Mesenchymal stem cell (in vitro differentiated cells and primary cell): ENCODE results near the gene TNNI3K.

Source experiments
- DNase-seq: peaks from one replicate; pipeline ENCODE4 v3.0.0-alpha.2; 2013
- H2AFZ ChIP-seq: one replicate; pipeline ENCODE4 v1.6.1; 2013; ENCODE audit warnings: low read depth, mild to moderate bottlenecking, control low read depth, inconsistent platforms, low read length, moderate library complexity
- H2AK5ac ChIP-seq: 2 replicates; pipeline ENCODE4 v1.6.1; 2013; ENCODE audit warnings: low read length, moderate library complexity, mild to moderate bottlenecking, inconsistent platforms; ENCODE audit not compliant: severe bottlenecking
- H2BK120ac ChIP-seq: one replicate; pipeline ENCODE4 v1.6.1; 2013; ENCODE audit warnings: low read depth, mild to moderate bottlenecking, inconsistent platforms, low read length, moderate library complexity
- H2BK12ac ChIP-seq, 2 experiments: one replicate each; pipeline ENCODE4 v1.6.1; 2013; ENCODE audit warnings: inconsistent platforms in 2 of 2, low read length in 2 of 2, mild to moderate bottlenecking in 2 of 2, moderate library complexity in 2 of 2, control low read depth in 1 of 2
- H2BK15ac ChIP-seq: one replicate; pipeline ENCODE4 v1.6.1; 2013; ENCODE audit warnings: mild to moderate bottlenecking, low read depth, inconsistent platforms; ENCODE audit not compliant: poor library complexity, severe bottlenecking
- H2BK5ac ChIP-seq: 2 replicates; pipeline ENCODE4 v1.6.1; 2013; ENCODE audit warnings: low read depth, mild to moderate bottlenecking, low read length, control low read depth, inconsistent platforms; ENCODE audit not compliant: poor library complexity, severe bottlenecking
- H3K14ac ChIP-seq, 2 experiments: one replicate each; pipeline ENCODE4 v1.6.1; 2013; ENCODE audit warnings: inconsistent platforms in 2 of 2, low read length in 2 of 2, control low read depth in 1 of 2, mild to moderate bottlenecking in 1 of 2, moderate library complexity in 1 of 2
- H3K18ac ChIP-seq, 2 experiments: one replicate each; pipeline ENCODE4 v1.6.1; 2013; ENCODE audit warnings: inconsistent platforms in 2 of 2, low read length in 2 of 2, control low read depth in 1 of 2, low read depth in 1 of 2, mild to moderate bottlenecking in 1 of 2
- H3K23ac ChIP-seq, 2 experiments: one replicate each; pipeline ENCODE4 v1.6.1; 2013; ENCODE audit warnings: inconsistent platforms in 2 of 2, low read length in 2 of 2, mild to moderate bottlenecking in 2 of 2, moderate library complexity in 2 of 2, control low read depth in 1 of 2
- H3K27ac ChIP-seq: 2 replicates; pipeline ENCODE4 v1.5.1; 2013; ENCODE audit warnings: mild to moderate bottlenecking, moderate library complexity, low read length, control low read depth, inconsistent platforms; ENCODE audit not compliant: poor library complexity, severe bottlenecking
- H3K27me3 ChIP-seq, 2 experiments: 2 replicates each; pipeline versions ENCODE4 v1.6.1 to v1.7.0; 2013; ENCODE audit warnings: low read length in 2 of 2, mild to moderate bottlenecking in 2 of 2, moderate library complexity in 2 of 2, control low read depth in 1 of 2, inconsistent platforms in 1 of 2; ENCODE audit not compliant: control insufficient read depth in 1 of 2, insufficient read depth in 1 of 2
- H3K36me3 ChIP-seq, 2 experiments: 2 replicates each; pipeline versions ENCODE4 v1.6.1 to v1.7.0; 2013; ENCODE audit warnings: low read length in 2 of 2, control low read depth in 1 of 2, inconsistent platforms in 1 of 2, low read depth in 1 of 2, mild to moderate bottlenecking in 1 of 2; ENCODE audit not compliant: insufficient read depth in 2 of 2, control insufficient read depth in 1 of 2
- H3K4ac ChIP-seq, 2 experiments: one replicate each; pipeline ENCODE4 v1.6.1; 2013; ENCODE audit warnings: inconsistent platforms in 2 of 2, low read length in 2 of 2, mild to moderate bottlenecking in 2 of 2, moderate library complexity in 2 of 2, control low read depth in 1 of 2, low read depth in 1 of 2
- H3K4me1 ChIP-seq: 2 replicates; pipeline ENCODE4 v1.6.1; 2013; ENCODE audit warnings: low read depth, low read length, control low read depth; ENCODE audit not compliant: control insufficient read depth, insufficient read depth
- H3K4me2 ChIP-seq: 2 replicates; pipeline ENCODE4 v1.6.1; 2013; ENCODE audit warnings: low read length, mild to moderate bottlenecking, inconsistent platforms; ENCODE audit not compliant: poor library complexity, severe bottlenecking
- H3K4me3 ChIP-seq, 2 experiments: 2 replicates each; pipeline versions ENCODE4 v1.5.1 to v1.7.0; 2013; ENCODE audit warnings: low read length in 2 of 2, mild to moderate bottlenecking in 2 of 2, control low read depth in 1 of 2, low read depth in 1 of 2; ENCODE audit not compliant: insufficient read depth in 1 of 2
- H3K79me1 ChIP-seq: replicated peaks from 2 replicates; pipeline ENCODE4 v1.6.1; 2013; ENCODE audit warnings: mild to moderate bottlenecking, control low read depth, low read length, inconsistent platforms; ENCODE audit not compliant: poor library complexity, severe bottlenecking
- H3K9ac ChIP-seq: 2 replicates; pipeline ENCODE4 v1.7.0; 2013; ENCODE audit warnings: mild to moderate bottlenecking, low read length, moderate library complexity
- H3K9me3 ChIP-seq: 2 replicates; pipeline ENCODE4 v1.7.0; 2013; ENCODE audit warnings: mild to moderate bottlenecking, low read length; ENCODE audit not compliant: control insufficient read depth
- H4K8ac ChIP-seq: one replicate; pipeline ENCODE4 v1.6.1; 2013; ENCODE audit warnings: inconsistent platforms, mild to moderate bottlenecking, low read length, moderate library complexity
- H4K91ac ChIP-seq: one replicate; pipeline ENCODE4 v1.6.1; 2013; ENCODE audit warnings: mild to moderate bottlenecking, low read length, inconsistent platforms
- WGBS: methylation state at CpG from one replicate; pipeline ENCODE4 v1.1.7; 2013; ENCODE audit warnings: mixed read lengths; 5-methylcytosine and 5-hydroxymethylcytosine counted together

TNNI3K gene

GRCh38 chr1:74481607-74482006 lies 246.4 kb downstream of the TNNI3K start:
- Histone ChIP-seq H4K8ac (no peak overlapping the region), H3K18ac (no peak overlapping the region), H2AFZ (no peak overlapping the region), H3K79me1 (no peaks in the 10 kb centered on the region), H2BK5ac (no peak overlapping the region), H2BK12ac (no peak overlapping the region), H4K91ac (no peak overlapping the region), H3K9me3 (no peaks in the 10 kb centered on the region), H3K4me1 (no peaks in the 10 kb centered on the region), H3K14ac (no peak overlapping the region), H3K4me3 (no peak overlapping the region), H3K9ac (no peak overlapping the region), H3K36me3 (no peaks in the 10 kb centered on the region), H3K4me2 (no peak overlapping the region), H2AK5ac (no peak overlapping the region), H3K23ac (no peak overlapping the region), H2BK15ac (no peak overlapping the region), H2BK120ac (no peak overlapping the region), H3K27ac (no peak overlapping the region), H3K27me3 (peaks cover 0 to 4% of the 10 kb centered on the region in 2 experiments), H3K4ac (no peak overlapping the region)
- 69% methylated on average over 3 of the region's 3 CpGs for WGBS
- no peak for DNase-seq

GRCh38 chr1:74485622-74486021 lies 250.4 kb downstream of the TNNI3K start:
- H3K4me2 ChIP-seq = no peak overlapping the region
- no peak overlapping the region for H4K8ac ChIP-seq
- no peaks in the 10 kb centered on the region for H3K4me1 ChIP-seq
- H3K27ac ChIP-seq = no peak overlapping the region
- no peak overlapping the region for H2AFZ ChIP-seq
- no peak for DNase-seq
- H3K4me3 ChIP-seq = no peak overlapping the region
- H3K9ac ChIP-seq = no peak overlapping the region
- H2BK12ac ChIP-seq = no peak overlapping the region
- H2AK5ac ChIP-seq = no peak overlapping the region
- WGBS = 85% methylated on average over 2 of the region's 3 CpGs
- no peaks in the 10 kb centered on the region for H3K27me3 ChIP-seq
- H3K4ac ChIP-seq = no peak overlapping the region
- no peak overlapping the region for H3K23ac ChIP-seq
- H2BK15ac ChIP-seq = no peak overlapping the region
- H3K79me1 ChIP-seq = no peaks in the 10 kb centered on the region
- H4K91ac ChIP-seq = no peak overlapping the region
- no peak overlapping the region for H2BK120ac ChIP-seq
- H3K18ac ChIP-seq = no peak overlapping the region
- no peaks in the 10 kb centered on the region for H3K9me3 ChIP-seq
- H3K36me3 ChIP-seq = no peaks in the 10 kb centered on the region
- H2BK5ac ChIP-seq = no peak overlapping the region
- H3K14ac ChIP-seq = no peak overlapping the region

GRCh38 chr1:74486036-74486435 lies 250.8 kb downstream of the TNNI3K start:
- Histone ChIP-seq H3K9ac (no peak overlapping the region), H3K27me3 (no peaks in the 10 kb centered on the region), H2BK120ac (no peak overlapping the region), H3K36me3 (no peaks in the 10 kb centered on the region), H2BK15ac (no peak overlapping the region), H2BK5ac (no peak overlapping the region), H3K14ac (no peak overlapping the region), H3K4me2 (no peak overlapping the region), H4K91ac (no peak overlapping the region), H2BK12ac (no peak overlapping the region), H3K9me3 (no peaks in the 10 kb centered on the region), H3K4me3 (no peak overlapping the region), H3K27ac (no peak overlapping the region), H3K18ac (no peak overlapping the region), H3K4me1 (no peaks in the 10 kb centered on the region), H3K79me1 (no peaks in the 10 kb centered on the region), H3K23ac (no peak overlapping the region), H3K4ac (no peak overlapping the region), H2AK5ac (no peak overlapping the region), H4K8ac (no peak overlapping the region), H2AFZ (no peak overlapping the region)
- WGBS = 71% methylated on average over 1 of the region's 1 CpG
- DNase-seq = no peak

- DNase-seq = no peak
- Histone ChIP-seq H3K27me3 (no peaks in the 10 kb centered on the region), H3K27ac (no peak overlapping the region), H2BK5ac (no peak overlapping the region), H2BK15ac (no peak overlapping the region), H3K4me1 (no peaks in the 10 kb centered on the region), H2AFZ (no peak overlapping the region), H3K4ac (no peak overlapping the region), H2BK120ac (no peak overlapping the region), H3K23ac (no peak overlapping the region), H4K8ac (no peak overlapping the region), H2AK5ac (no peak overlapping the region), H3K9me3 (no peaks in the 10 kb centered on the region), H3K4me3 (no peak overlapping the region), H3K4me2 (no peak overlapping the region), H3K9ac (no peak overlapping the region), H2BK12ac (no peak overlapping the region), H3K18ac (no peak overlapping the region), H3K14ac (no peak overlapping the region), H3K79me1 (no peaks in the 10 kb centered on the region), H4K91ac (no peak overlapping the region), H3K36me3 (no peaks in the 10 kb centered on the region)
These were observed 261.5 kb downstream of the TNNI3K start for GRCh38 chr1:74496669-74497068.
